IMR-90 (cell line): ENCODE measurements around the gene PCDHGA8. TPM values are rescaled to one million over a fixed set of nuclear protein-coding genes. Genes with fewer than 3 reads are reported as not detected.

Experiments
- ATAC-seq: fragments of 200-7000 bp; cut with Tn5 transposase; 2 replicates; pipeline ENCODE4 v1.9.1; 2020; ENCODE audit warnings: low read depth, mild to moderate bottlenecking, moderate library complexity
- BruUV-seq: library from RNA; stranded (reverse); fragments of 400-500 nt; replicated peaks from 2 replicates; lab custom pipeline; 2021; lab: Mats Ljungman, UMichigan
- CTCF ChIA-PET: fragments of 300-600 bp; formaldehyde crosslinking; extraction: SDS; loops from one replicate; lab custom pipeline; 2021; ENCODE audit warnings: antibody characterized with exemption; lab: Yijun Ruan, JAX
- POLR2A ChIA-PET: fragments of 300-600 bp; sonication (Branson Sonifier 250); formaldehyde crosslinking; loops from one replicate; lab custom pipeline; 2022; ENCODE audit warnings: antibody characterized with exemption; ENCODE audit not compliant: unreplicated experiment; lab: Charles Lee
- DNase-seq: peaks from one replicate; pipeline ENCODE4 v3.0.0; 2013
- H2AFZ ChIP-seq: replicated peaks from 2 replicates; pipeline ENCODE3; 2013; ENCODE audit warnings: low read length, mild to moderate bottlenecking; ENCODE audit not compliant: poor library complexity
- H2AK5ac ChIP-seq: 2 replicates; pipeline ENCODE4 v1.6.1; 2013; ENCODE audit warnings: low read depth, low read length, inconsistent platforms
- H2AK9ac ChIP-seq: replicated peaks from 2 replicates; pipeline ENCODE3; 2013; ENCODE audit warnings: mild to moderate bottlenecking, low read depth, low read length, moderate library complexity; ENCODE audit not compliant: poor library complexity
- H2BK120ac ChIP-seq: 2 replicates; pipeline ENCODE4 v1.6.1; 2013; ENCODE audit warnings: low read depth, low read length, inconsistent platforms
- H2BK15ac ChIP-seq: 3 replicates; pipeline ENCODE4 v1.6.1; 2013; ENCODE audit warnings: low read depth, low read length, inconsistent platforms
- H2BK20ac ChIP-seq: 2 replicates; pipeline ENCODE4 v1.6.1; 2013; ENCODE audit warnings: low read depth, mild to moderate bottlenecking, inconsistent platforms, low read length, moderate library complexity
- H2BK5ac ChIP-seq: 2 replicates; pipeline ENCODE4 v1.6.1; 2013; ENCODE audit warnings: mild to moderate bottlenecking, low read depth, low read length, inconsistent platforms; ENCODE audit not compliant: poor library complexity, severe bottlenecking
- H3K14ac ChIP-seq: replicated peaks from 2 replicates; pipeline ENCODE4 v1.6.1; 2013; ENCODE audit warnings: low read depth, low read length, inconsistent platforms
- H3K18ac ChIP-seq: 2 replicates; pipeline ENCODE4 v1.6.1; 2013; ENCODE audit warnings: low read depth, low read length, control low read depth
- H3K23ac ChIP-seq: 2 replicates; pipeline ENCODE4 v1.6.1; 2013; ENCODE audit warnings: low read depth, low read length, inconsistent platforms
- H3K27ac ChIP-seq: 2 replicates; pipeline ENCODE4 v1.5.1; 2013; ENCODE audit warnings: mild to moderate bottlenecking, control low read depth, low read length; ENCODE audit not compliant: insufficient read depth
- H3K27me3 ChIP-seq: 2 replicates; pipeline ENCODE4 v1.6.1; 2013; ENCODE audit warnings: low read length; ENCODE audit not compliant: control insufficient read depth, insufficient read depth
- H3K36me3 ChIP-seq: 2 replicates; pipeline ENCODE4 v1.6.1; 2013; ENCODE audit warnings: low read length, mixed read lengths; ENCODE audit not compliant: control insufficient read depth, insufficient read depth
- H3K4ac ChIP-seq: 2 replicates; pipeline ENCODE4 v1.6.1; 2013; ENCODE audit warnings: low read depth, low read length, inconsistent platforms
- H3K4me1 ChIP-seq: 2 replicates; pipeline ENCODE4 v1.6.1; 2013; ENCODE audit warnings: low read length, mixed read lengths; ENCODE audit not compliant: control insufficient read depth, insufficient read depth
- H3K4me2 ChIP-seq: 2 replicates; pipeline ENCODE4 v1.6.1; 2013; ENCODE audit warnings: low read depth, mild to moderate bottlenecking, control low read depth, low read length, moderate library complexity
- H3K4me3 ChIP-seq: 2 replicates; pipeline ENCODE4 v1.5.1; 2013; ENCODE audit warnings: low read depth, mild to moderate bottlenecking, control low read depth, low read length, moderate library complexity; ENCODE audit not compliant: insufficient read depth
- H3K56ac ChIP-seq: 2 replicates; pipeline ENCODE4 v1.6.1; 2013; ENCODE audit warnings: low read length, inconsistent platforms; ENCODE audit not compliant: insufficient read depth; ENCODE audit errors: extremely low read depth
- H3K79me1 ChIP-seq, 2 experiments: 2 replicates each; pipeline ENCODE4 v1.6.1; 2013; ENCODE audit warnings: low read length in 2 of 2, inconsistent platforms in 1 of 2, low read depth in 1 of 2
- H3K9ac ChIP-seq: 2 replicates; pipeline ENCODE4 v1.6.1; 2013; ENCODE audit warnings: low read depth, low read length, control low read depth
- H3K9me1 ChIP-seq: 2 replicates; pipeline ENCODE4 v1.6.1; 2013; ENCODE audit warnings: low read length, inconsistent platforms; ENCODE audit not compliant: insufficient read depth
- H3K9me3 ChIP-seq: 2 replicates; pipeline ENCODE4 v1.6.1; 2013; ENCODE audit warnings: low read length; ENCODE audit not compliant: control insufficient read depth, insufficient read depth
- H4K20me1 ChIP-seq: 2 replicates; pipeline ENCODE4 v1.6.1; 2013; ENCODE audit warnings: low read length, inconsistent platforms; ENCODE audit not compliant: insufficient read depth
- H4K5ac ChIP-seq: 2 replicates; pipeline ENCODE4 v1.6.1; 2013; ENCODE audit warnings: mild to moderate bottlenecking, low read depth, low read length, control low read depth
- H4K8ac ChIP-seq, 2 experiments: 2 replicates each; pipeline ENCODE4 v1.6.1; 2013; ENCODE audit warnings: low read depth in 2 of 2, low read length in 2 of 2, control low read depth in 1 of 2, inconsistent platforms in 1 of 2
- H4K91ac ChIP-seq: 2 replicates; pipeline ENCODE4 v1.6.1; 2013; ENCODE audit warnings: low read depth, low read length, inconsistent platforms; ENCODE audit not compliant: insufficient read depth
- CTCF ChIP-seq: conservative IDR thresholded peaks from 2 replicates; pipeline ENCODE4 v1.5.1; 2012; ENCODE audit warnings: mild to moderate bottlenecking, low read depth, low read length, improper control_type of control experiment
- FOS ChIP-seq: fragments of 150-350 bp; IDR thresholded peaks from 2 replicates; pipeline ENCODE4 v1.6.1; 2016; ENCODE audit warnings: low read depth, low read length
- MAZ ChIP-seq: IDR thresholded peaks from 2 replicates; pipeline ENCODE4 v1.6.1; 2012; ENCODE audit warnings: low read depth, mild to moderate bottlenecking, low read length, improper control_type of control experiment, moderate library complexity, borderline replicate concordance
- MXI1 ChIP-seq: IDR thresholded peaks from 2 replicates; pipeline ENCODE4 v1.6.1; 2012; ENCODE audit warnings: low read depth, mild to moderate bottlenecking, low read length, moderate library complexity, borderline replicate concordance
- RAD21 ChIP-seq: IDR thresholded peaks from 2 replicates; pipeline ENCODE4 v1.6.1; 2012; ENCODE audit warnings: low read length, improper control_type of control experiment
- SMC3 ChIP-seq: fragments of 150-350 bp; IDR thresholded peaks from 2 replicates; pipeline ENCODE4 v1.6.1; 2016; ENCODE audit warnings: low read depth, mild to moderate bottlenecking, antibody characterized with exemption, low read length, moderate library complexity
- WGBS, 2 experiments: methylation state at CpG; one replicate each; pipeline versions ENCODE4 v1.1.5 to v1.1.7; 2013; ENCODE audit warnings: missing lambda C conversion rate in 2 of 2; ENCODE audit not compliant: insufficient read length in 1 of 2; ENCODE audit errors: extremely low coverage in 2 of 2; 5-methylcytosine and 5-hydroxymethylcytosine counted together
- dilution Hi-C: fragments of 300-500 bp; cut with HindIII; formaldehyde crosslinking; loops from one replicate; pipeline ENCODE4 v1.14.3; 2018; ENCODE audit warnings: low sequenced_read_pairs; ENCODE audit not compliant: unreplicated experiment
- in situ Hi-C: fragments of 300-500 bp; cut with MboI; formaldehyde crosslinking; loops from 3 replicates; pipeline ENCODE4 v1.14.3; 2019; ENCODE audit warnings: low sequenced_read_pairs, inconsistent platforms, mixed read lengths
- intact Hi-C: fragments of 100-400 bp; cut with micrococcal nuclease; formaldehyde crosslinking; loops from 2 replicates; pipeline ENCODE4 v1.10.0; 2022
- polyA plus RNA-seq, 3 experiments: library from polyadenylated mRNA; depleted of rRNA; stranded (reverse); fragments of >200 nt; gene quantifications; 2 replicates each; pipeline ENCODE4 v1.2.3, GENCODE V29; 2012; ENCODE audit warnings: low replicate concordance in 1 of 3
- total RNA-seq: library from RNA; depleted of rRNA; stranded (reverse); fragments of >200 nt; gene quantifications from 2 replicates; pipeline ENCODE4 v1.2.3, GENCODE V29; 2012

Gene PCDHGA8
- total and polyA plus RNA-seq, 2 of the 4 experiments (the other 2 are of a cell fraction): 0.89 to 2.0 TPM

GRCh38 chr5:141373673-141374317, 18.6 kb upstream of the PCDHGA8 start, which contains the start of gene PCDHGA6:
Gene PCDHGA6, plus strand, starts transcription at chr5:141373891. Its CDS starts 193 bp downstream, at chr5:141374084.
- peak; percentile 58 for DNase-seq
- CTCF ChIA-PET: interaction anchor here (0.6 to 1.3 kb wide), 5 partner anchors 17 to 190 kb away, joined by 3 to 7 read pairs (median 4); no protein-coding TSS in a partner anchor
- no TSS peak for BruUV-seq

More at GRCh38 chr5:141373673-141374317, 18.6 kb upstream of the PCDHGA8 start, which contains the start of gene PCDHGA6:
- Histone ChIP-seq H4K91ac (no peak within 1 kb of the TSS), H3K18ac (peak within 1 kb of the TSS; percentile 42; the same call in 1 of the 2 replicates), H3K14ac (no peak within 1 kb of the TSS), H3K9me3 (peaks cover 61% of the 10 kb centered on the region), H3K4me3 (peak within 1 kb of the TSS; percentile 52), H2BK15ac (no peak within 1 kb of the TSS), H3K4me2 (peak within 1 kb of the TSS; percentile 60), H4K5ac (peak within 1 kb of the TSS; percentile 63; the same call in 1 of the 2 replicates), H3K9ac (peak within 1 kb of the TSS; percentile 76), H3K27me3 (no peaks in the 10 kb centered on the region), H3K79me1 (no peaks in the 10 kb centered on the region), H3K4ac (0 out of 2 replicates have a peak within 1 kb of the TSS, but pooled peaks have one; percentile 19), H2BK120ac (no peak within 1 kb of the TSS), H3K36me3 (peaks cover 23% of the 10 kb centered on the region), H3K27ac (peak within 1 kb of the TSS; percentile 18; the same call in 1 of the 2 replicates), H2BK5ac (no peak within 1 kb of the TSS), H2BK20ac (no peak within 1 kb of the TSS), H2AFZ (peak within 1 kb of the TSS; percentile 81), H3K56ac (no peak within 1 kb of the TSS), H3K4me1 (no peaks in the 10 kb centered on the region), H3K9me1 (no peaks in the 10 kb centered on the region), H2AK5ac (no peak within 1 kb of the TSS), H2AK9ac (no peak within 1 kb of the TSS), H3K23ac (no peak within 1 kb of the TSS), H4K20me1 (no peaks in the 10 kb centered on the region), H4K8ac (0 out of 4 replicates have a peak within 1 kb of the TSS, but pooled peaks of 1 of the 2 experiments have one; percentile 20)
- peak; percentile 58; the same call in 1 of the 2 replicates for ATAC-seq
- dilution Hi-C loops (no loop called here), in situ Hi-C loops (no loop called here), intact Hi-C loops (no loop called here)
- TF ChIP-seq RAD21 (peak; percentile 52), FOS (no peak), SMC3 (peak; percentile 29; the same call in 1 of the 2 replicates), CTCF (peak; percentile 53), MAZ (no peak), MXI1 (no peak)
- 29% methylated on average over 11 of the region's 27 CpGs; no CpG with 5 or more reads in 1 of the 2 experiments for WGBS, 2 experiments
- POLR2A ChIA-PET: no interaction called here
